Nephron (organoid): ENCODE measurements around the gene CDHR3.
A peak's percentile ranks its signal among the peaks of the same experiment; 100 is the strongest.

Experiments
- H3K27ac Mint-ChIP-seq, 3 experiments: 2 replicates each; pipeline ENCODE4 v1.8.0; 2020; ENCODE audit warnings: mixed read lengths in 3 of 3, mild to moderate bottlenecking in 2 of 3, moderate library complexity in 1 of 3
- H3K27me3 Mint-ChIP-seq: 2 replicates; pipeline ENCODE4 v1.8.0; 2021; ENCODE audit warnings: low read depth, mild to moderate bottlenecking, moderate library complexity, mixed read lengths
- H3K36me3 Mint-ChIP-seq: 2 replicates; pipeline ENCODE4 v1.8.0; 2020; ENCODE audit warnings: low read depth, mixed read lengths
- H3K4me1 Mint-ChIP-seq: 2 replicates; pipeline ENCODE4 v1.8.0; 2020; ENCODE audit warnings: mixed read lengths
- H3K4me3 Mint-ChIP-seq, 3 experiments: 2 replicates each; pipeline ENCODE4 v1.8.0; 2020; ENCODE audit warnings: mild to moderate bottlenecking in 3 of 3, mixed read lengths in 3 of 3, moderate library complexity in 2 of 3
- H3K9me3 Mint-ChIP-seq: 2 replicates; pipeline ENCODE4 v1.8.0; 2020; ENCODE audit warnings: mixed read lengths
- TF ChIP-seq, protein P1 (sequence below), 3 experiments: fragments of 200-600 bp; sonication (generic); IDR thresholded peaks; one replicate each; pipeline ENCODE4 v1.5.0; 2021; ENCODE audit warnings: antibody characterized with exemption in 3 of 3; ENCODE audit not compliant: unreplicated experiment in 3 of 3

The CDHR3 gene

DNA sequence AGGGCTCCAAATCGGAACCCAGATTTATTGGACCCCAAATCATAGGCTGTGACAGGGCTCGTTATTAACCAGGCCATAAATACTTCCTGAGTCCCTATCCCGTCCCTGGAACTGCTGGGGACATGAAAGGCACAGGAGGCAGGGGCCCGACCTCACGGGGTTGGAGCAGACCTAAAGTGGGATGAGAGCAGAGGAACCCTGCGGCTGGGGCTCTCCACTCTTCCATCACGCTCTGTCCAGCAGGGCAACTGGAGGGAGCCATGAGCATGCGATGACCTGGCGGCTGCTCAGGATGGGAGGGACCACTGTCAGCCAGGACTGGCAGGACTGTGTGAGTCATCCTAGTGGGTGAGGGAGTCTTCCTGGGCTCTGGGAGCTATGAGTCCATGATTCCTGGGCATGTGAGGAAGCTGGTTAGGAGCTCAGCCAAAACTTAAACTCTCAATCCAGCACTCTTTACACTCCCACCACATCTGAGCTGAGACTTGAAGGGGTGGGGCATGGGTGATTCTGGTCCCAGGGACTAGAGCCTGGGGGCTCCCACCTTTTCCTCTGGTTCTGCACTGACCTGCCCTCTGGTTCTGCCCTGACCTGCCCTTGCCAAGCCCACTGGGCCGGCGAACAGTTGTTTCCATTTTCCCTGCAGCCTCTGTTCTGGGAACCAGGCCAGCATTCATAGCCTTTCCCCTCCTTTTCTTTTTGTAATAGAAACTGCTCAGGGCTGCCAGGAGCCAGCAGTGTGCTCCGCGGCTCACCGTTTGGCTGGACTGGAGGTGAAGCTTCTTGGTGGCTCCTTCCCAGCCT lies 101.9 kb downstream of the CDHR3 start:
- Mint-ChIP-seq H3K27me3 (peaks cover 16% of the 10 kb centered on the region), H3K27ac (peak overlapping the region; percentile 86 to 94 (median 89)), H3K36me3 (peaks cover 4% of the 10 kb centered on the region), H3K9me3 (peaks cover 4% of the 10 kb centered on the region), H3K4me1 (peaks cover 64% of the 10 kb centered on the region), H3K4me3 (peak overlapping the region; percentile 53 to 59 (median 56))
- TF ChIP-seq, protein P1, sequence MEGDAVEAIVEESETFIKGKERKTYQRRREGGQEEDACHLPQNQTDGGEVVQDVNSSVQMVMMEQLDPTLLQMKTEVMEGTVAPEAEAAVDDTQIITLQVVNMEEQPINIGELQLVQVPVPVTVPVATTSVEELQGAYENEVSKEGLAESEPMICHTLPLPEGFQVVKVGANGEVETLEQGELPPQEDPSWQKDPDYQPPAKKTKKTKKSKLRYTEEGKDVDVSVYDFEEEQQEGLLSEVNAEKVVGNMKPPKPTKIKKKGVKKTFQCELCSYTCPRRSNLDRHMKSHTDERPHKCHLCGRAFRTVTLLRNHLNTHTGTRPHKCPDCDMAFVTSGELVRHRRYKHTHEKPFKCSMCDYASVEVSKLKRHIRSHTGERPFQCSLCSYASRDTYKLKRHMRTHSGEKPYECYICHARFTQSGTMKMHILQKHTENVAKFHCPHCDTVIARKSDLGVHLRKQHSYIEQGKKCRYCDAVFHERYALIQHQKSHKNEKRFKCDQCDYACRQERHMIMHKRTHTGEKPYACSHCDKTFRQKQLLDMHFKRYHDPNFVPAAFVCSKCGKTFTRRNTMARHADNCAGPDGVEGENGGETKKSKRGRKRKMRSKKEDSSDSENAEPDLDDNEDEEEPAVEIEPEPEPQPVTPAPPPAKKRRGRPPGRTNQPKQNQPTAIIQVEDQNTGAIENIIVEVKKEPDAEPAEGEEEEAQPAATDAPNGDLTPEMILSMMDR (IDR thresholded peaks at IDR 0.05; ENCODE audit: unreplicated experiment in 3 of 3): no peak

DNA sequence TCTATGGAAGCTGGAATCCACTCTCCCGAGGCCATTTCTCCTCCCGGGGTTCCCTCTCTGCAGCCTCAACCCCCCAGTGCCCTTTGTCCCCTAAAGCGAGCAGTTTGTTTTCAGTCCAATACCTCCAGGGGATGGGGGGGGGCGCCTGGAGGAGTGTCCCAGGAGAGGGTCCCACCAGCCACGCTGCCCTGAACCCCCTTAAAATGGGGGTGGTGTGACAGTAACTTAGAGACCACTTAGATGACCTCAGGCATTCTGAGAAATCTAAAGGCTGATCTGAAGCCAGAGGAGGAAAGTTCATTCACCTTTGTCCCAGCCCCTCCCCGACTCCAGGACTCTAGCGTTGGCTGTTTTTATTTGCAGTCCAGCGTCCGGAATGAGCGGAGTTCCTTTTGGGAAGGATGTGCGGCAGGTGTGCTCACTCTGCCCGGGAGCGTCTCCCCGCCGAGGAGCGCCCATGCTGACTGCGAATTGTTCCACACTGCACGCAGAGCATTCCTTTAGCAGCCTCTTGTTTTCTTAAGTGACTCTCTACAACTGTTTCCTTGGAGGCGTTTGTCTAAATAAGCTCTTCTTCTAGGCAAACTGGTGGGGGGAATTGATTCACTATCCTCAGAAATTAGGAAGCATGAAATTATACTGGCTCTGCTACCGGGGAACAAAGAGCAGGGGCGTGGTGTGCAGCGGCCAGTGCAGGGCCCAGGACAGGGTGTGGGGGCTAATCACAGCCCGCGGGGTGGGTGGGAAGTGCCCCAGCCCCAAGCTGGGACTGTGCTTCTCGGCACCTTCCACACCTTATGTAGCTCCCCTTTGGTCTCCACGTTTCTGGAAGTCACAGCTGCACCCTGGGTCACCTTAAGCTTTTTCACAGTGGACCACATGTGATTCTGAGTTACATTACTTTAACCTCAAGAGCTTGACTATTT lies 102.8 kb downstream of the CDHR3 start:
- H3K36me3 Mint-ChIP-seq: peaks cover 4% of the 10 kb centered on the region
- H3K4me3 Mint-ChIP-seq: peak overlapping the region; percentile 53 to 59 (median 56)
- H3K9me3 Mint-ChIP-seq: peaks cover 4% of the 10 kb centered on the region
- TF ChIP-seq, protein P1 (IDR thresholded peaks at IDR 0.05; ENCODE audit: unreplicated experiment in 3 of 3): no peak
- H3K27ac Mint-ChIP-seq: peak overlapping the region; percentile 86 to 94 (median 89)
- peaks cover 16% of the 10 kb centered on the region for H3K27me3 Mint-ChIP-seq
- peaks cover 69% of the 10 kb centered on the region for H3K4me1 Mint-ChIP-seq

GRCh38 chr7:106067678-106068077 lies 104.6 kb downstream of the CDHR3 start:
- H3K4me1 Mint-ChIP-seq: peaks cover 74% of the 10 kb centered on the region
- H3K27ac Mint-ChIP-seq: no peak overlapping the region
- H3K36me3 Mint-ChIP-seq: no peaks in the 10 kb centered on the region
- H3K4me3 Mint-ChIP-seq: no peak overlapping the region
- H3K27me3 Mint-ChIP-seq: peaks cover 24% of the 10 kb centered on the region
- TF ChIP-seq, protein P1 (IDR thresholded peaks at IDR 0.05; ENCODE audit: unreplicated experiment in 3 of 3): no peak
- no peaks in the 10 kb centered on the region for H3K9me3 Mint-ChIP-seq

DNA sequence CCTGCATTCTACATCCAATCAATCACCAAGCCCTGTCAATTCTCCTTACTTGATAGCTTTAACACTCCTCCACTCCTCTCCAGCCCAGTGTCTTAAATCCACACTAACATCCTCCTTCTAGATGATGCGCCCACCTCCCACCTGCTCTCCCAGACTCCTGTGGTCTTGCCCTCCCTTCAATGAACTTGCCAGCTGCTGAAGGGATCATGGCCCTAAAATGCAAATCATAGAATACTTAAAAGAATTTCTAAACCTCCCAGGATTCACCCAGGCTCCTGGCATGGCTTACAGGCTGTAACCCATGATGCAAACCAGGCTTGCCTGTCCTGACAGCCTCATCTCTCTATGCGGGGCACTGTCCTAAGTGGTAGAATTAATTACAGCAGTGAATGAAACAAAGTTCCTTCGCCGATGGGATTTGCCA lies 105.5 kb downstream of the CDHR3 start:
- TF ChIP-seq, protein P1 (IDR thresholded peaks at IDR 0.05; ENCODE audit: unreplicated experiment in 3 of 3): no peak
- Mint-ChIP-seq H3K27ac (no peak overlapping the region), H3K27me3 (peaks cover 24% of the 10 kb centered on the region)

DNA sequence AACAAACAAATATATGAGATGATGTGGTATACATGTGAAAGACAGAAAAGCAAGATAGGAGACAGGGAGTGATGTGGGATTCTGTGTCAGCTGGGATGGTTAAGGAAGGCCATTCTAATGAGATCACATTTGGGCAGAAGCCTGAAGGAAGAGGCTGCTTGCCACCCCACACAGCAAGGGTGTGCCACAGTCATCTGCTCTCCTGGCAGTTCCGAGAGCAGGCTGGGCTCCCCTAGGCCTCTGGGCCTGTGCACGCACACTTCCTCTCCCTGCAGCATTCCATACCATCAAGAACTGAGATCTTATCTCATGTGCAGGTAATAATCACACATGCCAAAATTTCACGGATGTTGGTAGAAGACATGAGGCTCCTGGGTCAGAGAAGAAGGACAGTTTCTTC lies 105.9 kb downstream of the CDHR3 start:
- Mint-ChIP-seq H3K4me1 (peaks cover 71% of the 10 kb centered on the region), H3K4me3 (no peak overlapping the region)
- TF ChIP-seq, protein P1 (IDR thresholded peaks at IDR 0.05; ENCODE audit: unreplicated experiment in 3 of 3): no peak

More for the DNA sequence above, 105.5 kb downstream of the CDHR3 start:
- Mint-ChIP-seq H3K36me3 (no peaks in the 10 kb centered on the region), H3K4me1 (peaks cover 69% of the 10 kb centered on the region), H3K9me3 (no peaks in the 10 kb centered on the region), H3K4me3 (no peak overlapping the region)

More for the DNA sequence above, 105.9 kb downstream of the CDHR3 start:
- Mint-ChIP-seq H3K27me3 (peaks cover 24% of the 10 kb centered on the region), H3K27ac (no peak overlapping the region), H3K36me3 (no peaks in the 10 kb centered on the region), H3K9me3 (no peaks in the 10 kb centered on the region)
